WTC11 (cell line): ENCODE data around the gene MTURN. TPM values are rescaled to one million over a fixed set of nuclear protein-coding genes. Genes with fewer than 3 reads are reported as not detected.

ENCODE experiments used
- ATAC-seq: fragments of 200-7000 bp; cut with Tn5 transposase; 2 replicates; pipeline ENCODE4 v1.10.0; 2021; ENCODE audit warnings: mild to moderate bottlenecking, moderate library complexity
- CTCF ChIA-PET: fragments of 300-600 bp; sonication (Branson Sonifier 250); formaldehyde crosslinking; loops from one replicate; lab custom pipeline; 2021; ENCODE audit warnings: antibody characterized with exemption; lab: Charles Lee
- POLR2A ChIA-PET: fragments of 350-600 bp; sonication (Branson Sonifier 250); formaldehyde crosslinking; loops from one replicate; lab custom pipeline; 2021; ENCODE audit warnings: antibody characterized with exemption; lab: Charles Lee
- DNase-seq: peaks from one replicate; pipeline ENCODE4 v3.0.0; 2021; ENCODE audit warnings: low spot score
- H3K27ac Mint-ChIP-seq: 2 replicates; pipeline ENCODE4 v1.8.0; 2021; ENCODE audit warnings: mixed read lengths
- H3K27me3 Mint-ChIP-seq: 2 replicates; pipeline ENCODE4 v1.8.0; 2021; ENCODE audit warnings: low read depth, mild to moderate bottlenecking, moderate library complexity, mixed read lengths
- H3K36me3 Mint-ChIP-seq: 2 replicates; pipeline ENCODE4 v1.8.0; 2021; ENCODE audit warnings: mixed read lengths
- H3K4me1 Mint-ChIP-seq: 2 replicates; pipeline ENCODE4 v1.8.0; 2022; ENCODE audit warnings: mixed read lengths
- H3K4me3 Mint-ChIP-seq: 2 replicates; pipeline ENCODE4 v1.8.0; 2021; ENCODE audit warnings: mild to moderate bottlenecking, moderate library complexity, mixed read lengths
- H3K9me3 Mint-ChIP-seq: 2 replicates; pipeline ENCODE4 v1.8.0; 2021; ENCODE audit warnings: mixed read lengths
- ATF2 ChIP-seq: sonication (generic); formaldehyde crosslinking; IDR thresholded peaks from 2 replicates; pipeline ENCODE4 v1.8.1; 2022; ENCODE audit warnings: low read depth, missing genetic modification reagents, borderline replicate concordance
- CBFB ChIP-seq: sonication (generic); formaldehyde crosslinking; IDR thresholded peaks from 2 replicates; pipeline ENCODE4 v1.8.1; 2022; ENCODE audit warnings: mild to moderate bottlenecking, low read depth, missing genetic modification reagents
- ERG ChIP-seq: fragments of 250-450 bp; sonication (Bioruptor Pico); IDR thresholded peaks from 2 replicates; pipeline ENCODE4 v1.8.0; 2021; ENCODE audit warnings: mild to moderate bottlenecking
- FOXJ3 ChIP-seq: sonication (generic); formaldehyde crosslinking; IDR thresholded peaks from 2 replicates; pipeline ENCODE4 v1.9.0; 2021; ENCODE audit warnings: missing genetic modification reagents, mild to moderate bottlenecking, borderline replicate concordance
- SP1 ChIP-seq: sonication (generic); formaldehyde crosslinking; conservative IDR thresholded peaks from 2 replicates; pipeline ENCODE4 v1.8.1; 2022; ENCODE audit warnings: missing genetic modification reagents
- ZNF232 ChIP-seq: sonication (generic); formaldehyde crosslinking; IDR thresholded peaks from 2 replicates; pipeline ENCODE4 v1.8.0; 2022; ENCODE audit warnings: mild to moderate bottlenecking, missing genetic modification reagents
- ZNF263 ChIP-seq: sonication (generic); formaldehyde crosslinking; IDR thresholded peaks from 2 replicates; pipeline ENCODE4 v1.8.1; 2022; ENCODE audit warnings: low read depth, mild to moderate bottlenecking, moderate library complexity, missing genetic modification reagents
- ZNF281 ChIP-seq: sonication (generic); formaldehyde crosslinking; IDR thresholded peaks from 2 replicates; pipeline ENCODE4 v1.8.0; 2023; ENCODE audit warnings: mild to moderate bottlenecking, missing genetic modification reagents
- total RNA-seq: library from RNA; stranded (reverse); gene quantifications from 3 replicates; pipeline ENCODE4 v1.2.3, GENCODE V29; 2021
- TF ChIP-seq, protein P1 (sequence below): sonication (generic); formaldehyde crosslinking; conservative IDR thresholded peaks from 2 replicates; pipeline ENCODE4 v1.8.1; 2022; ENCODE audit warnings: mild to moderate bottlenecking, missing genetic modification reagents
- TF ChIP-seq, protein P2 (sequence below): fragments of 250-450 bp; sonication (Bioruptor Pico); IDR thresholded peaks from 2 replicates; pipeline ENCODE4 v2.1.2; 2022; ENCODE audit warnings: mild to moderate bottlenecking, moderate library complexity
- TF ChIP-seq, protein P3 (sequence below): sonication (generic); formaldehyde crosslinking; IDR thresholded peaks from 2 replicates; pipeline ENCODE4 v1.8.1; 2022; ENCODE audit warnings: mild to moderate bottlenecking, missing genetic modification reagents, moderate library complexity, borderline replicate concordance
- TF ChIP-seq, protein P4 (sequence below): sonication (generic); formaldehyde crosslinking; IDR thresholded peaks from 2 replicates; pipeline ENCODE4 v1.8.1; 2023; ENCODE audit warnings: mild to moderate bottlenecking, missing genetic modification reagents, borderline replicate concordance

Gene MTURN
- total RNA-seq, 1 experiment from 2014 or later: 5.0 TPM

- peaks cover 56% of the 10 kb centered on the region for H3K36me3 Mint-ChIP-seq
- TF ChIP-seq, protein P1, sequence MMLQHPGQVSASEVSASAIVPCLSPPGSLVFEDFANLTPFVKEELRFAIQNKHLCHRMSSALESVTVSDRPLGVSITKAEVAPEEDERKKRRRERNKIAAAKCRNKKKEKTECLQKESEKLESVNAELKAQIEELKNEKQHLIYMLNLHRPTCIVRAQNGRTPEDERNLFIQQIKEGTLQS (CRISPR knock-in tag): no peak
- TF ChIP-seq, protein P2, sequence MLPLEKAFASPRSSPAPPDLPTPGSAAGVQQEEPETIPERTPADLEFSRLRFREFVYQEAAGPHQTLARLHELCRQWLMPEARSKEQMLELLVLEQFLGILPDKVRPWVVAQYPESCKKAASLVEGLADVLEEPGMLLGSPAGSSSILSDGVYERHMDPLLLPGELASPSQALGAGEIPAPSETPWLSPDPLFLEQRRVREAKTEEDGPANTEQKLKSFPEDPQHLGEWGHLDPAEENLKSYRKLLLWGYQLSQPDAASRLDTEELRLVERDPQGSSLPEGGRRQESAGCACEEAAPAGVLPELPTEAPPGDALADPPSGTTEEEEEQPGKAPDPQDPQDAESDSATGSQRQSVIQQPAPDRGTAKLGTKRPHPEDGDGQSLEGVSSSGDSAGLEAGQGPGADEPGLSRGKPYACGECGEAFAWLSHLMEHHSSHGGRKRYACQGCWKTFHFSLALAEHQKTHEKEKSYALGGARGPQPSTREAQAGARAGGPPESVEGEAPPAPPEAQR (CRISPR knock-in tag): no peak
- TF ChIP-seq ZNF232 (CRISPR knock-in tag) (no peak), ATF2 (CRISPR knock-in tag) (no peak), CBFB (CRISPR knock-in tag) (no peak), SP1 (CRISPR knock-in tag) (no peak), FOXJ3 (CRISPR knock-in tag) (no peak), ZNF281 (no peak), ERG (CRISPR knock-in tag) (no peak), ZNF263 (CRISPR knock-in tag) (no peak)
- TF ChIP-seq, protein P3, sequence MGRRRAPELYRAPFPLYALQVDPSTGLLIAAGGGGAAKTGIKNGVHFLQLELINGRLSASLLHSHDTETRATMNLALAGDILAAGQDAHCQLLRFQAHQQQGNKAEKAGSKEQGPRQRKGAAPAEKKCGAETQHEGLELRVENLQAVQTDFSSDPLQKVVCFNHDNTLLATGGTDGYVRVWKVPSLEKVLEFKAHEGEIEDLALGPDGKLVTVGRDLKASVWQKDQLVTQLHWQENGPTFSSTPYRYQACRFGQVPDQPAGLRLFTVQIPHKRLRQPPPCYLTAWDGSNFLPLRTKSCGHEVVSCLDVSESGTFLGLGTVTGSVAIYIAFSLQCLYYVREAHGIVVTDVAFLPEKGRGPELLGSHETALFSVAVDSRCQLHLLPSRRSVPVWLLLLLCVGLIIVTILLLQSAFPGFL: no peak
- TF ChIP-seq, protein P4, sequence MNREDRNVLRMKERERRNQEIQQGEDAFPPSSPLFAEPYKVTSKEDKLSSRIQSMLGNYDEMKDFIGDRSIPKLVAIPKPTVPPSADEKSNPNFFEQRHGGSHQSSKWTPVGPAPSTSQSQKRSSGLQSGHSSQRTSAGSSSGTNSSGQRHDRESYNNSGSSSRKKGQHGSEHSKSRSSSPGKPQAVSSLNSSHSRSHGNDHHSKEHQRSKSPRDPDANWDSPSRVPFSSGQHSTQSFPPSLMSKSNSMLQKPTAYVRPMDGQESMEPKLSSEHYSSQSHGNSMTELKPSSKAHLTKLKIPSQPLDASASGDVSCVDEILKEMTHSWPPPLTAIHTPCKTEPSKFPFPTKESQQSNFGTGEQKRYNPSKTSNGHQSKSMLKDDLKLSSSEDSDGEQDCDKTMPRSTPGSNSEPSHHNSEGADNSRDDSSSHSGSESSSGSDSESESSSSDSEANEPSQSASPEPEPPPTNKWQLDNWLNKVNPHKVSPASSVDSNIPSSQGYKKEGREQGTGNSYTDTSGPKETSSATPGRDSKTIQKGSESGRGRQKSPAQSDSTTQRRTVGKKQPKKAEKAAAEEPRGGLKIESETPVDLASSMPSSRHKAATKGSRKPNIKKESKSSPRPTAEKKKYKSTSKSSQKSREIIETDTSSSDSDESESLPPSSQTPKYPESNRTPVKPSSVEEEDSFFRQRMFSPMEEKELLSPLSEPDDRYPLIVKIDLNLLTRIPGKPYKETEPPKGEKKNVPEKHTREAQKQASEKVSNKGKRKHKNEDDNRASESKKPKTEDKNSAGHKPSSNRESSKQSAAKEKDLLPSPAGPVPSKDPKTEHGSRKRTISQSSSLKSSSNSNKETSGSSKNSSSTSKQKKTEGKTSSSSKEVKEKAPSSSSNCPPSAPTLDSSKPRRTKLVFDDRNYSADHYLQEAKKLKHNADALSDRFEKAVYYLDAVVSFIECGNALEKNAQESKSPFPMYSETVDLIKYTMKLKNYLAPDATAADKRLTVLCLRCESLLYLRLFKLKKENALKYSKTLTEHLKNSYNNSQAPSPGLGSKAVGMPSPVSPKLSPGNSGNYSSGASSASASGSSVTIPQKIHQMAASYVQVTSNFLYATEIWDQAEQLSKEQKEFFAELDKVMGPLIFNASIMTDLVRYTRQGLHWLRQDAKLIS (CRISPR knock-in tag): no peak
- DNase-seq (no peak), ATAC-seq (no peak)
- H3K27me3 Mint-ChIP-seq: peaks cover 23% of the 10 kb centered on the region
- POLR2A ChIA-PET: interaction anchor here (0.6 kb wide), 1 partner anchor 316 kb away, joined by 3 read pairs; no protein-coding TSS in a partner anchor
- no peak overlapping the region for H3K27ac Mint-ChIP-seq
- no peak overlapping the region for H3K4me3 Mint-ChIP-seq
- CTCF ChIA-PET: no interaction called here
- 0 out of 2 replicates have a peak, but pooled peaks cover 3% of the 10 kb centered on the region for H3K4me1 Mint-ChIP-seq
- H3K9me3 Mint-ChIP-seq: peaks cover 95% of the 10 kb centered on the region
Measured at GRCh38 chr7:30191809-30192208, 57.0 kb downstream of the MTURN start.
